Prostate gland (tissue), 2 donors: ENCODE data around the gene RELL1.

Experiments used
- CTCF ChIP-seq, 4 experiments: fragments of 200-600 bp in 2 of 4; fragments of 450-650 bp in 2 of 4; sonication (generic) in 2 of 4; IDR thresholded peaks; 1 replicate in 3 of 4; 2 replicates in 1 of 4; pipeline ENCODE4 v1.5.1; 2016 to 2019; ENCODE audit warnings: antibody characterized with exemption in 4 of 4, mild to moderate bottlenecking in 2 of 4, moderate library complexity in 2 of 4
- POLR2AphosphoS5 ChIP-seq: sonication (generic); formaldehyde crosslinking; IDR thresholded peaks from one replicate; pipeline ENCODE4 v1.6.1; 2017; ENCODE audit warnings: antibody characterized with exemption

- TF ChIP-seq CTCF (IDR thresholded peaks at IDR 0.05) (no peak), POLR2AphosphoS5 (no peak)
Measured at GRCh38 chr4:37662861-37663390, 23.2 kb downstream of the RELL1 start.
